Activated CD4-positive, alpha-beta T cell treated with anti-CD3 and anti-CD28 coated beads, Interleukin-2, amount 10 ng/mL, durations not matched to agents 24 days and 14 days (primary cell): Measurements from ENCODE around the gene MMRN2. TPM values are rescaled to one million over a fixed set of nuclear protein-coding genes. Genes with fewer than 3 reads are reported as not detected.
"Not testable (repeated sequence)": the region's sequence is repeated elsewhere in the genome, so short reads cannot be mapped to it uniquely, and the experiment has no call there.

ENCODE experiments used
- DNase-seq: peaks from one replicate; pipeline ENCODE4 v3.0.0; 2022
- H3K27ac Mint-ChIP-seq: one replicate; pipeline ENCODE4 v1.8.0; 2022; ENCODE audit warnings: mild to moderate bottlenecking, mixed read lengths
- H3K27me3 Mint-ChIP-seq: one replicate; pipeline ENCODE4 v1.8.0; 2022; ENCODE audit warnings: mixed read lengths
- H3K36me3 Mint-ChIP-seq: one replicate; pipeline ENCODE4 v1.8.0; 2022; ENCODE audit warnings: low read depth, mild to moderate bottlenecking, mixed read lengths
- H3K4me1 Mint-ChIP-seq: one replicate; pipeline ENCODE4 v1.8.0; 2021; ENCODE audit warnings: mixed read lengths
- H3K4me3 Mint-ChIP-seq: one replicate; pipeline ENCODE4 v1.8.0; 2022; ENCODE audit warnings: mild to moderate bottlenecking, moderate library complexity, mixed read lengths
- H3K9me3 Mint-ChIP-seq: one replicate; pipeline ENCODE4 v1.8.0; 2021; ENCODE audit warnings: mixed read lengths
- intact Hi-C: fragments of 100-400 bp; cut with micrococcal nuclease; formaldehyde crosslinking; loops from one replicate; pipeline ENCODE4 v1.15.1; 2023
- total RNA-seq: library from RNA; stranded (reverse); gene quantifications from 2 replicates; pipeline ENCODE4 v1.2.3, GENCODE V29; 2022

Gene MMRN2
- total RNA-seq, 1 donor from 2014 or later, result not detected

GRCh38 chr10:86934162-86934711 lies 23.2 kb downstream of the MMRN2 start:
- H3K4me1 Mint-ChIP-seq, H3K36me3 Mint-ChIP-seq, H3K4me3 Mint-ChIP-seq, H3K27ac Mint-ChIP-seq, intact Hi-C loops, H3K27me3 Mint-ChIP-seq, H3K9me3 Mint-ChIP-seq: not testable (repeated sequence)
- DNase-seq, result peak; percentile 51

- no peak overlapping the region for H3K4me3 Mint-ChIP-seq
- H3K36me3 Mint-ChIP-seq, result no peaks in the 10 kb centered on the region
- DNase-seq, result no peak
- intact Hi-C loops, result no loop called here
- H3K4me1 Mint-ChIP-seq, result no peaks in the 10 kb centered on the region
- H3K27me3 Mint-ChIP-seq, result peaks cover 4% of the 10 kb centered on the region
- no peak overlapping the region for H3K27ac Mint-ChIP-seq
- no peaks in the 10 kb centered on the region for H3K9me3 Mint-ChIP-seq
Observed at GRCh38 chr10:86932674-86933073, 24.7 kb downstream of the MMRN2 start.

GRCh38 chr10:86931872-86932271 lies 25.5 kb downstream of the MMRN2 start:
- no peak for DNase-seq
- Mint-ChIP-seq H3K4me1 (no peaks in the 10 kb centered on the region), H3K27me3 (peaks cover 1% of the 10 kb centered on the region), H3K27ac (no peak overlapping the region), H3K4me3 (no peak overlapping the region), H3K36me3 (no peaks in the 10 kb centered on the region), H3K9me3 (no peaks in the 10 kb centered on the region)
- intact Hi-C loops, result no loop called here

- intact Hi-C loops, result no loop called here
- Mint-ChIP-seq H3K36me3 (no peaks in the 10 kb centered on the region), H3K4me1 (no peaks in the 10 kb centered on the region), H3K27me3 (no peaks in the 10 kb centered on the region), H3K9me3 (no peaks in the 10 kb centered on the region), H3K4me3 (no peak overlapping the region), H3K27ac (no peak overlapping the region)
- no peak for DNase-seq
Observed at GRCh38 chr10:86929468-86930380, 27.7 kb downstream of the MMRN2 start.

GRCh38 chr10:86922553-86922961 lies 34.9 kb downstream of the MMRN2 start:
- H3K36me3 Mint-ChIP-seq, result peaks cover 14% of the 10 kb centered on the region
- no peak overlapping the region for H3K27ac Mint-ChIP-seq
- no peak for DNase-seq

GRCh38 chr10:86918022-86918471 lies 39.4 kb downstream of the MMRN2 start:
- Mint-ChIP-seq H3K4me1 (no peaks in the 10 kb centered on the region), H3K4me3 (no peak overlapping the region), H3K27ac (no peak overlapping the region), H3K9me3 (no peaks in the 10 kb centered on the region), H3K36me3 (peaks cover 18% of the 10 kb centered on the region), H3K27me3 (no peaks in the 10 kb centered on the region)
- no peak for DNase-seq
- intact Hi-C loops, result no loop called here

More at GRCh38 chr10:86922553-86922961, 34.9 kb downstream of the MMRN2 start:
- Mint-ChIP-seq H3K27me3 (no peaks in the 10 kb centered on the region), H3K9me3 (no peaks in the 10 kb centered on the region), H3K4me3 (no peak overlapping the region), H3K4me1 (no peaks in the 10 kb centered on the region)
- intact Hi-C loops, result no loop called here

- Mint-ChIP-seq H3K27ac (no peak overlapping the region), H3K36me3 (peaks cover 14% of the 10 kb centered on the region), H3K4me1 (no peaks in the 10 kb centered on the region), H3K4me3 (no peak overlapping the region), H3K27me3 (no peaks in the 10 kb centered on the region), H3K9me3 (no peaks in the 10 kb centered on the region)
- no peak for DNase-seq
- intact Hi-C loops, result no loop called here
Observed at GRCh38 chr10:86914734-86915133, 42.7 kb downstream of the MMRN2 start.

GRCh38 chr10:86905429-86905828 lies 52.0 kb downstream of the MMRN2 start:
- Mint-ChIP-seq H3K36me3 (peaks cover 14% of the 10 kb centered on the region), H3K27me3 (no peaks in the 10 kb centered on the region), H3K4me1 (no peaks in the 10 kb centered on the region), H3K9me3 (no peaks in the 10 kb centered on the region), H3K27ac (no peak overlapping the region), H3K4me3 (no peak overlapping the region)
- intact Hi-C loops, result no loop called here
- no peak for DNase-seq

GRCh38 chr10:86904600-86904999 lies 52.8 kb downstream of the MMRN2 start:
- no peak for DNase-seq
- Mint-ChIP-seq H3K36me3 (peaks cover 14% of the 10 kb centered on the region), H3K4me1 (no peaks in the 10 kb centered on the region), H3K27me3 (peaks cover 2% of the 10 kb centered on the region), H3K9me3 (no peaks in the 10 kb centered on the region), H3K4me3 (no peak overlapping the region), H3K27ac (no peak overlapping the region)
- intact Hi-C loops, result no loop called here

- intact Hi-C loops, result no loop called here
- Mint-ChIP-seq H3K27ac (no peak overlapping the region), H3K36me3 (peaks cover 8% of the 10 kb centered on the region), H3K4me3 (no peak overlapping the region), H3K9me3 (no peaks in the 10 kb centered on the region), H3K27me3 (peaks cover 3% of the 10 kb centered on the region), H3K4me1 (no peaks in the 10 kb centered on the region)
- DNase-seq, result no peak
Observed at GRCh38 chr10:86900955-86901354, 56.5 kb downstream of the MMRN2 start.

GRCh38 chr10:86899670-86900276 lies 57.6 kb downstream of the MMRN2 start:
- Mint-ChIP-seq H3K9me3 (no peaks in the 10 kb centered on the region), H3K36me3 (peaks cover 3% of the 10 kb centered on the region), H3K27me3 (peaks cover 3% of the 10 kb centered on the region), H3K4me1 (no peaks in the 10 kb centered on the region), H3K4me3 (no peak overlapping the region), H3K27ac (no peak overlapping the region)
- DNase-seq, result peak; percentile 81
- intact Hi-C loops, result loop anchor here (1.0 to 2.0 kb wide), 2 partner anchors 189 to 211 kb away; no protein-coding TSS in a partner anchor

- H3K36me3 Mint-ChIP-seq, result peaks cover under 1% of the 10 kb centered on the region
- peaks cover 3% of the 10 kb centered on the region for H3K27me3 Mint-ChIP-seq
- no peaks in the 10 kb centered on the region for H3K4me1 Mint-ChIP-seq
- no peak overlapping the region for H3K4me3 Mint-ChIP-seq
- no peak for DNase-seq
- H3K9me3 Mint-ChIP-seq, result no peaks in the 10 kb centered on the region
- H3K27ac Mint-ChIP-seq, result no peak overlapping the region
- intact Hi-C loops, result loop anchor here (1.0 to 2.0 kb wide), 2 partner anchors 188 to 211 kb away; no protein-coding TSS in a partner anchor
Observed at GRCh38 chr10:86899132-86899531, 58.3 kb downstream of the MMRN2 start.

GRCh38 chr10:86898511-86898910 lies 58.9 kb downstream of the MMRN2 start:
- Mint-ChIP-seq H3K27ac (no peak overlapping the region), H3K4me1 (no peaks in the 10 kb centered on the region), H3K27me3 (peaks cover 3% of the 10 kb centered on the region), H3K4me3 (no peak overlapping the region), H3K9me3 (no peaks in the 10 kb centered on the region), H3K36me3 (no peaks in the 10 kb centered on the region)
- intact Hi-C loops, result loop anchor here (2.0 kb wide), 1 partner anchor 188 kb away; no protein-coding TSS in a partner anchor
- DNase-seq, result no peak

- DNase-seq, result no peak
- Mint-ChIP-seq H3K27ac (no peak overlapping the region), H3K36me3 (peaks cover 2% of the 10 kb centered on the region), H3K4me1 (peaks cover 6% of the 10 kb centered on the region), H3K4me3 (no peak overlapping the region), H3K9me3 (no peaks in the 10 kb centered on the region), H3K27me3 (no peaks in the 10 kb centered on the region)
- intact Hi-C loops, result loop anchor here (5.0 kb wide), 1 partner anchor 133 kb away; the partner anchor contains the start of gene BMPR1A
Observed at GRCh38 chr10:86889997-86890396, 67.4 kb downstream of the MMRN2 start.
